Endothelial cell of umbilical vein (primary cell): ENCODE results near the gene PRDX5. TPM values are rescaled to one million over a fixed set of nuclear protein-coding genes. Genes with fewer than 3 reads are reported as not detected.

Source experiments
- BruUV-seq: library from RNA; stranded (reverse); fragments of 400-500 nt; replicated peaks from 2 replicates; lab custom pipeline; 2021; lab: Mats Ljungman, UMichigan
- CTCF ChIA-PET: fragments of 300-600, 350-600 bp; sonication (Branson Sonifier 250); formaldehyde crosslinking; loops from one replicate; lab custom pipeline; 2021; ENCODE audit warnings: antibody characterized with exemption, inconsistent platforms; lab: Charles Lee
- POLR2A ChIA-PET: fragments of 300-600, 350-600 bp; sonication (Branson Sonifier 250); formaldehyde crosslinking; loops from one replicate; lab custom pipeline; 2021; ENCODE audit warnings: antibody characterized with exemption, inconsistent platforms; lab: Charles Lee
- DNase-seq: peaks from one replicate; pipeline ENCODE4 v3.0.0-alpha.2; 2011; ENCODE audit warnings: low read depth, low spot score
- FAIRE-seq: peaks from 2 replicates; lab custom pipeline; 2011; peaks lifted over from hg19 to GRCh38; lab: Jason Lieb, UNC
- H2AFZ ChIP-seq: 2 replicates; pipeline ENCODE4 v1.6.0; 2012; ENCODE audit warnings: low read depth, low read length, control low read depth, inconsistent platforms
- H3K27ac ChIP-seq: 2 replicates; pipeline ENCODE4 v1.5.1; 2011; ENCODE audit warnings: low read depth, mild to moderate bottlenecking, control low read depth, low read length, moderate library complexity; ENCODE audit not compliant: insufficient read depth
- H3K27me3 ChIP-seq, 2 experiments: 2 replicates each; pipeline versions ENCODE4 v1.6.0 to v1.6.1; 2011; ENCODE audit warnings: low read length in 2 of 2, mixed read lengths in 1 of 2; ENCODE audit not compliant: control insufficient read depth in 2 of 2, insufficient read depth in 2 of 2
- H3K36me3 ChIP-seq, 2 experiments: 2 replicates in 1 of 2; 3 replicates in 1 of 2; pipeline ENCODE4 v1.5.1; 2011; ENCODE audit warnings: low read length in 2 of 2, mild to moderate bottlenecking in 1 of 2, moderate library complexity in 1 of 2; ENCODE audit not compliant: control insufficient read depth in 2 of 2, insufficient read depth in 2 of 2; ENCODE audit errors: extremely low read depth in 1 of 2
- H3K4me1 ChIP-seq: 3 replicates; pipeline ENCODE4 v1.5.1; 2011; ENCODE audit warnings: mild to moderate bottlenecking, low read length; ENCODE audit not compliant: control insufficient read depth, insufficient read depth; ENCODE audit errors: extremely low read depth
- H3K4me2 ChIP-seq: 2 replicates; pipeline ENCODE4 v1.6.1; 2011; ENCODE audit warnings: low read length, control low read depth, mixed read lengths; ENCODE audit not compliant: insufficient read depth
- H3K4me3 ChIP-seq, 3 experiments: fragments of 200-600 bp in 1 of 3; sonication (generic), shearing (Covaris generic) in 1 of 3; replicated peaks in 1 of 3; 2 replicates each; pipeline ENCODE4 v1.5.1; 2011 to 2016; ENCODE audit warnings: control low read depth in 3 of 3, low read length in 3 of 3, mild to moderate bottlenecking in 2 of 3, inconsistent platforms in 1 of 3, low read depth in 1 of 3, moderate library complexity in 1 of 3; ENCODE audit not compliant: insufficient read depth in 1 of 3
- H3K79me2 ChIP-seq: 2 replicates; pipeline ENCODE4 v1.6.0; 2012; ENCODE audit warnings: low read length, inconsistent platforms; ENCODE audit not compliant: control insufficient read depth, insufficient read depth
- H3K9ac ChIP-seq: replicated peaks from 2 replicates; pipeline ENCODE3; 2011; ENCODE audit warnings: low read length, control low read depth; ENCODE audit not compliant: insufficient read depth; ENCODE audit errors: extremely low read depth
- H3K9me1 ChIP-seq: replicated peaks from 3 replicates; pipeline ENCODE4 v1.6.0; 2011; ENCODE audit warnings: mild to moderate bottlenecking, low read length; ENCODE audit not compliant: control insufficient read depth, insufficient read depth; ENCODE audit errors: extremely low read depth
- H3K9me3 ChIP-seq: replicated peaks from 2 replicates; pipeline ENCODE4 v1.5.1; 2012; ENCODE audit warnings: low read length, inconsistent platforms; ENCODE audit not compliant: control insufficient read depth, insufficient read depth
- H4K20me1 ChIP-seq: replicated peaks from 2 replicates; pipeline ENCODE3; 2011; ENCODE audit warnings: mild to moderate bottlenecking, low read length; ENCODE audit not compliant: control insufficient read depth, insufficient read depth; ENCODE audit errors: extremely low read depth
- EZH2 ChIP-seq: IDR thresholded peaks from 2 replicates; pipeline ENCODE4 v1.6.1; 2012; ENCODE audit warnings: borderline replicate concordance, low read depth, mild to moderate bottlenecking, moderate library complexity, low read length, inconsistent platforms; ENCODE audit not compliant: severe bottlenecking
- dilution Hi-C: fragments of 300-500 bp; cut with MboI; formaldehyde crosslinking; loops from one replicate; pipeline ENCODE4 v1.15.0; 2019; ENCODE audit warnings: low sequenced_read_pairs; ENCODE audit not compliant: extremely low pct_ligation_motif_present
- intact Hi-C: fragments of 100-400 bp; cut with micrococcal nuclease; formaldehyde crosslinking; loops from one replicate; pipeline ENCODE4 v1.10.0; 2022
- polyA plus RNA-seq, 4 experiments: library from polyadenylated mRNA; depleted of rRNA in 3 of 4; stranded (reverse) in 3 of 4; unstranded in 1 of 4; fragments of >200 nt; gene quantifications; 2 replicates each; pipeline versions ENCODE4 v1.2.1 to v1.2.3, GENCODE V29; 2011 to 2012; ENCODE audit warnings: missing spikeins in 1 of 4
- total RNA-seq: library from RNA; stranded (reverse); gene quantifications from 2 replicates; pipeline ENCODE4 v1.2.3, GENCODE V29; 2021
- TF ChIP-seq, protein P1 (sequence below), 2 donors: IDR thresholded peaks; 1 replicate in 1 of 2; 2 replicates in 1 of 2; pipeline ENCODE4 v1.5.1; 2011; ENCODE audit warnings: low read length in 2 of 2, mild to moderate bottlenecking in 2 of 2, moderate library complexity in 2 of 2, control low read depth in 1 of 2, inconsistent platforms in 1 of 2, low read depth in 1 of 2; ENCODE audit not compliant: insufficient read depth in 1 of 2; ENCODE audit errors: extremely low read depth in 1 of 2

PRDX5 gene
- total and polyA plus RNA-seq, 2 donors (not counting 3 experiments of a cell fraction or from before 2014, with no cell fraction given): 199 to 709 TPM

DNA sequence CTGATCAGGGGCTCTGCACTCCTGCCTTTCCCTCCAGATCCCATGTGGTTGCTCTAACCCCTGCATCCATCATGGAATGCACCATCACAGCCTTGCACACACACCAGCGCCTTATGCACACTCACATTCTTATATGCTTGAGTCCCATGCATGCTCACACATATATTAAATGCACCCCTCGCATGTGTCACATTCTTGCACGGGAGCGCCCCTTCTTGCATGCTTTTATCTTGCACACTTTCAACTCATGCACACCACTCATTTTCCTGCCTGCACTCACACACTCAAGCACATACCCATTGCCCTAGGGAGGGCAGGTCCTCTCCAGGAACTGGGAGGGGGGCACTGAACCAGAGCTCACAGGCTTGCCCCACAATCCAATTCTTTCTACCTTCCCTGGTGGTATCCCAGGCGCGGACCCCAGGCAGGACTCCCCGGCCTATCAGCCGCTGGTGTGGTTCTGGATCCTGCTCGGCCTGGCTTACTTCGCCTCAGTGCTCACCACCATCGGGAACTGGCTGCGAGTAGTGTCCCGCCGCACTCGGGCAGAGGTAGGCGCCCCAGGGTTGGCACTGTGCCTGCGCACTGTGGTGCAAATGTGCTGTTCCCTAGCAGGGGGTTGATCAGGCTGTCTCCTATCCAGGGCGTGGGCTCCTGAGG is 20.1 kb upstream of the PRDX5 start:
- Histone ChIP-seq H3K4me2 (no peak overlapping the region), H3K9ac (no peak overlapping the region), H3K36me3 (no peaks in the 10 kb centered on the region), H3K4me1 (peaks cover 17% of the 10 kb centered on the region), H3K4me3 (no peak overlapping the region), H2AFZ (no peak overlapping the region), H3K9me3 (no peaks in the 10 kb centered on the region), H3K79me2 (no peaks in the 10 kb centered on the region), H3K9me1 (no peaks in the 10 kb centered on the region), H3K27ac (no peak overlapping the region), H4K20me1 (no peaks in the 10 kb centered on the region), H3K27me3 (peaks cover 48 to 70% of the 10 kb centered on the region in 2 experiments)
- BruUV-seq: no TSS peak
- DNase-seq: no peak
- CTCF ChIA-PET: interaction anchor here (1.7 kb wide), 1 partner anchor 93 kb away, joined by 6 read pairs; no protein-coding TSS in a partner anchor
- POLR2A ChIA-PET: interaction anchor here (0.6 kb wide), 1 partner anchor 267 kb away, joined by 3 read pairs; no protein-coding TSS in a partner anchor
- TF ChIP-seq, protein P1, sequence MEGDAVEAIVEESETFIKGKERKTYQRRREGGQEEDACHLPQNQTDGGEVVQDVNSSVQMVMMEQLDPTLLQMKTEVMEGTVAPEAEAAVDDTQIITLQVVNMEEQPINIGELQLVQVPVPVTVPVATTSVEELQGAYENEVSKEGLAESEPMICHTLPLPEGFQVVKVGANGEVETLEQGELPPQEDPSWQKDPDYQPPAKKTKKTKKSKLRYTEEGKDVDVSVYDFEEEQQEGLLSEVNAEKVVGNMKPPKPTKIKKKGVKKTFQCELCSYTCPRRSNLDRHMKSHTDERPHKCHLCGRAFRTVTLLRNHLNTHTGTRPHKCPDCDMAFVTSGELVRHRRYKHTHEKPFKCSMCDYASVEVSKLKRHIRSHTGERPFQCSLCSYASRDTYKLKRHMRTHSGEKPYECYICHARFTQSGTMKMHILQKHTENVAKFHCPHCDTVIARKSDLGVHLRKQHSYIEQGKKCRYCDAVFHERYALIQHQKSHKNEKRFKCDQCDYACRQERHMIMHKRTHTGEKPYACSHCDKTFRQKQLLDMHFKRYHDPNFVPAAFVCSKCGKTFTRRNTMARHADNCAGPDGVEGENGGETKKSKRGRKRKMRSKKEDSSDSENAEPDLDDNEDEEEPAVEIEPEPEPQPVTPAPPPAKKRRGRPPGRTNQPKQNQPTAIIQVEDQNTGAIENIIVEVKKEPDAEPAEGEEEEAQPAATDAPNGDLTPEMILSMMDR (IDR thresholded peaks at IDR 0.05; ENCODE audit: extremely low read depth in 1 of 2, insufficient read depth in 1 of 2, low read depth in 1 of 2, low read length in 2 of 2): no peak
- peak; percentile 75 for TF ChIP-seq EZH2
- dilution Hi-C loops: no loop called here
- intact Hi-C loops: no loop called here
- FAIRE-seq: no peak
